IPS-20b (cell line): ENCODE data around the gene GSTP1.

ENCODE experiments used
- H3K27ac ChIP-seq: one replicate; pipeline ENCODE4 v1.5.1; 2013; ENCODE audit warnings: low read length
- H3K27me3 ChIP-seq: 2 replicates; pipeline ENCODE4 v1.6.1; 2013; ENCODE audit warnings: mild to moderate bottlenecking, low read length, inconsistent platforms; ENCODE audit not compliant: insufficient read depth
- H3K36me3 ChIP-seq: 2 replicates; pipeline ENCODE4 v1.6.1; 2013; ENCODE audit warnings: low read depth, mild to moderate bottlenecking, inconsistent platforms, low read length, moderate library complexity; ENCODE audit not compliant: insufficient read depth
- H3K4me1 ChIP-seq: 2 replicates; pipeline ENCODE4 v1.6.1; 2013; ENCODE audit warnings: mild to moderate bottlenecking, control low read depth, inconsistent platforms, low read length, moderate library complexity; ENCODE audit not compliant: insufficient read depth
- H3K4me3 ChIP-seq: 2 replicates; pipeline ENCODE4 v1.5.1; 2013; ENCODE audit warnings: mild to moderate bottlenecking, low read length, inconsistent platforms
- H3K9ac ChIP-seq: 2 replicates; pipeline ENCODE4 v1.6.1; 2013; ENCODE audit warnings: low read depth, mild to moderate bottlenecking, inconsistent platforms, low read length, moderate library complexity
- H3K9me3 ChIP-seq: 2 replicates; pipeline ENCODE4 v1.6.1; 2013; ENCODE audit warnings: mild to moderate bottlenecking, low read depth, low read length, inconsistent platforms; ENCODE audit not compliant: insufficient read depth

The GSTP1 gene

GRCh38 chr11:67629386-67630227 is 46.0 kb downstream of the GSTP1 start, which contains the start of gene NUDT8:
NUDT8 (minus strand) TSS chr11:67629937; CDS start chr11:67629911, 26 bp downstream.
- H3K27ac ChIP-seq: peak within 1 kb of the TSS; percentile 32
- H3K27me3 ChIP-seq: no peaks in the 10 kb centered on the region
- H3K36me3 ChIP-seq: peaks cover 8% of the 10 kb centered on the region; the same call in 1 of the 2 replicates
- no peaks in the 10 kb centered on the region for H3K9me3 ChIP-seq
- H3K4me3 ChIP-seq: peak within 1 kb of the TSS; percentile 81
- peak within 1 kb of the TSS; percentile 61 for H3K9ac ChIP-seq
- peaks cover 4% of the 10 kb centered on the region; the same call in 1 of the 2 replicates for H3K4me1 ChIP-seq

GRCh38 chr11:67630228-67630942 is 46.8 kb downstream of the GSTP1 start:
- Histone ChIP-seq H3K4me1 (peaks cover 4% of the 10 kb centered on the region; the same call in 1 of the 2 replicates), H3K27ac (peak overlapping the region; percentile 32), H3K9me3 (no peaks in the 10 kb centered on the region), H3K9ac (peak overlapping the region; percentile 41; the same call in 1 of the 2 replicates), H3K4me3 (peak overlapping the region; percentile 81), H3K36me3 (peaks cover 8% of the 10 kb centered on the region; the same call in 1 of the 2 replicates), H3K27me3 (no peaks in the 10 kb centered on the region)

- H3K9me3 ChIP-seq: no peaks in the 10 kb centered on the region
- peaks cover 8% of the 10 kb centered on the region; the same call in 1 of the 2 replicates for H3K36me3 ChIP-seq
- H3K27me3 ChIP-seq: no peaks in the 10 kb centered on the region
- H3K27ac ChIP-seq: peak overlapping the region; percentile 32
- H3K9ac ChIP-seq: peak overlapping the region; percentile 41; the same call in 1 of the 2 replicates
- peaks cover 4% of the 10 kb centered on the region; the same call in 1 of the 2 replicates for H3K4me1 ChIP-seq
- peak overlapping the region; percentile 81 for H3K4me3 ChIP-seq
Measured at GRCh38 chr11:67630943-67631331, 47.3 kb downstream of the GSTP1 start.

- Histone ChIP-seq H3K27ac (no peak overlapping the region), H3K4me1 (peaks cover 4% of the 10 kb centered on the region; the same call in 1 of the 2 replicates), H3K9me3 (no peaks in the 10 kb centered on the region), H3K4me3 (peak overlapping the region; percentile 81; the same call in 1 of the 2 replicates), H3K27me3 (no peaks in the 10 kb centered on the region), H3K9ac (no peak overlapping the region), H3K36me3 (peaks cover 5% of the 10 kb centered on the region; the same call in 1 of the 2 replicates)
Measured at GRCh38 chr11:67631411-67631810, 47.8 kb downstream of the GSTP1 start.

DNA sequence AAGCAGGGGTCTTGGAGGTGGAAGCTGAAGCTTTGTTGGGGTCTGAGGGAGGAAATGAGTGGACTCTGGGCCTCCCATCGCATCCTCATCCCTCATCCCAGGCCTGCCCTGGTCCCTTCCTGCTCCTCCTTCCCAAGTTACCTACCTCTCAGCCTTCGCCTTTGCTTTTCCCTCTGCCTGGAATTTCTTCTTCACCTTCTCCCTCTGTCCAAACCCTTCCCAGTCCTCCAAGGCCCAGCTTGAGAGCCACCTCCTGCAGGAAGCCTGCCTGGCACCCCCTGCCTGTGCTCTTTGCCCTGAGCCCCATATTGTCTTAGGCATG is 48.2 kb downstream of the GSTP1 start:
- Histone ChIP-seq H3K27me3 (no peaks in the 10 kb centered on the region), H3K27ac (no peak overlapping the region), H3K9me3 (no peaks in the 10 kb centered on the region), H3K4me3 (no peak overlapping the region), H3K36me3 (peaks cover 5% of the 10 kb centered on the region; the same call in 1 of the 2 replicates), H3K9ac (no peak overlapping the region), H3K4me1 (peaks cover 4% of the 10 kb centered on the region; the same call in 1 of the 2 replicates)

- H3K27ac ChIP-seq: no peak overlapping the region
Measured at GRCh38 chr11:67632175-67632981, 48.8 kb downstream of the GSTP1 start.

GRCh38 chr11:67632982-67633755 is 49.6 kb downstream of the GSTP1 start:
- no peaks in the 10 kb centered on the region for H3K9me3 ChIP-seq
- H3K27me3 ChIP-seq: no peaks in the 10 kb centered on the region
- H3K36me3 ChIP-seq: no peaks in the 10 kb centered on the region
- no peak overlapping the region; the same call in 1 of the 2 replicates for H3K9ac ChIP-seq
- peaks cover 4% of the 10 kb centered on the region; the same call in 1 of the 2 replicates for H3K4me1 ChIP-seq
- H3K27ac ChIP-seq: no peak overlapping the region
- no peak overlapping the region for H3K4me3 ChIP-seq

More at GRCh38 chr11:67632175-67632981, 48.8 kb downstream of the GSTP1 start:
- Histone ChIP-seq H3K9ac (no peak overlapping the region), H3K36me3 (peaks cover 1% of the 10 kb centered on the region; the same call in 1 of the 2 replicates), H3K4me3 (no peak overlapping the region), H3K9me3 (no peaks in the 10 kb centered on the region), H3K27me3 (no peaks in the 10 kb centered on the region), H3K4me1 (peaks cover 4% of the 10 kb centered on the region; the same call in 1 of the 2 replicates)

- H3K4me3 ChIP-seq: no peak overlapping the region
- H3K4me1 ChIP-seq: peaks cover 4% of the 10 kb centered on the region; the same call in 1 of the 2 replicates
- H3K9me3 ChIP-seq: no peaks in the 10 kb centered on the region
- no peaks in the 10 kb centered on the region for H3K27me3 ChIP-seq
- no peak overlapping the region for H3K27ac ChIP-seq
- H3K9ac ChIP-seq: no peak overlapping the region
- H3K36me3 ChIP-seq: no peaks in the 10 kb centered on the region
Measured at GRCh38 chr11:67633758-67634365, 50.2 kb downstream of the GSTP1 start.

- H3K36me3 ChIP-seq: no peaks in the 10 kb centered on the region
- peaks cover 4% of the 10 kb centered on the region for H3K27me3 ChIP-seq
- H3K9ac ChIP-seq: no peak overlapping the region
- H3K27ac ChIP-seq: no peak overlapping the region
- no peak overlapping the region for H3K4me3 ChIP-seq
- peaks cover 4% of the 10 kb centered on the region; the same call in 1 of the 2 replicates for H3K4me1 ChIP-seq
- no peaks in the 10 kb centered on the region for H3K9me3 ChIP-seq
Measured at GRCh38 chr11:67634366-67635230, 51.0 kb downstream of the GSTP1 start.

DNA sequence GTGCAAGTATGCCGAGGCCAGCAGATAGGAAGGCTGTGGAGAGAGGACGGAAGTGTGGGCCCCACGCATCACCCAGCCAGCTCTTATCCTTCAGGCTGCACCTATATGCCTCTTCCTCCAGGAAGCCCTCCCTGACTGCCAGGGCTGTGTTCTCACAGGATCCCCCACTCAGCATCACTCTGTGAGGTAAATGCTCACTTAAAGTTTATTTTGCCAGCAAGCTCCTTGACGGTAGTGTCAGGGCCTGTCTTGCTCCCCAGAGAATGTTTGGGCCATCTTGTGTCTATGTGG is 51.6 kb downstream of the GSTP1 start:
- Histone ChIP-seq H3K9ac (no peak overlapping the region), H3K36me3 (no peaks in the 10 kb centered on the region), H3K27ac (no peak overlapping the region), H3K4me3 (no peak overlapping the region), H3K27me3 (peaks cover 9% of the 10 kb centered on the region), H3K9me3 (no peaks in the 10 kb centered on the region; the same call in 1 of the 2 replicates), H3K4me1 (peaks cover 4% of the 10 kb centered on the region; the same call in 1 of the 2 replicates)
